H1 (cell line): Measurements from ENCODE around the gene C2orf92. TPM values are rescaled to one million over a fixed set of nuclear protein-coding genes. Genes with fewer than 3 reads are reported as not detected.

Source experiments
- POLR2AphosphoS5 ChIP-seq: IDR thresholded peaks from 2 replicates; pipeline ENCODE4 v1.6.1; 2011; ENCODE audit warnings: low read depth, low read length
- polyA plus RNA-seq, 7 experiments: library from polyadenylated mRNA; depleted of rRNA in 3 of 7; stranded (reverse) in 5 of 7; unstranded in 2 of 7; fragments of >200 nt in 5 of 7; fragments of 200-250 nt in 2 of 7; gene quantifications; 1 replicate in 5 of 7; 2 replicates in 1 of 7; 4 replicates in 1 of 7; pipeline versions ENCODE4 v1.2.1 to v1.2.3, GENCODE V29; 2011 to 2013; ENCODE audit warnings: missing spikeins in 2 of 7, mixed read lengths in 2 of 7
- total RNA-seq: library from RNA; stranded (reverse); fragmentation: NEBNext Ultra II Directional; extraction: Animal tissue kit (Norgen Biotek cat#: 25700); gene quantifications from 2 replicates; pipeline ENCODE4 v1.2.1, GENCODE V29; 2021

The C2orf92 gene
- total and polyA plus RNA-seq, 2 of the 8 experiments (the other 6 are each of a cell fraction or from before 2014, with no cell fraction given), result 2.3 to 3.7 TPM

GRCh38 chr2:97693476-97693875 is 24.0 kb downstream of the C2orf92 start (continued):
- TF ChIP-seq POLR2AphosphoS5, result no peak
